MV-4-11 (cell line): ENCODE results near the gene CKLF.

ENCODE experiments used
- DNase-seq: peaks from one replicate; lab custom pipeline; 2025; lab: John Stamatoyannopoulos, UW

Gene CKLF

DNA sequence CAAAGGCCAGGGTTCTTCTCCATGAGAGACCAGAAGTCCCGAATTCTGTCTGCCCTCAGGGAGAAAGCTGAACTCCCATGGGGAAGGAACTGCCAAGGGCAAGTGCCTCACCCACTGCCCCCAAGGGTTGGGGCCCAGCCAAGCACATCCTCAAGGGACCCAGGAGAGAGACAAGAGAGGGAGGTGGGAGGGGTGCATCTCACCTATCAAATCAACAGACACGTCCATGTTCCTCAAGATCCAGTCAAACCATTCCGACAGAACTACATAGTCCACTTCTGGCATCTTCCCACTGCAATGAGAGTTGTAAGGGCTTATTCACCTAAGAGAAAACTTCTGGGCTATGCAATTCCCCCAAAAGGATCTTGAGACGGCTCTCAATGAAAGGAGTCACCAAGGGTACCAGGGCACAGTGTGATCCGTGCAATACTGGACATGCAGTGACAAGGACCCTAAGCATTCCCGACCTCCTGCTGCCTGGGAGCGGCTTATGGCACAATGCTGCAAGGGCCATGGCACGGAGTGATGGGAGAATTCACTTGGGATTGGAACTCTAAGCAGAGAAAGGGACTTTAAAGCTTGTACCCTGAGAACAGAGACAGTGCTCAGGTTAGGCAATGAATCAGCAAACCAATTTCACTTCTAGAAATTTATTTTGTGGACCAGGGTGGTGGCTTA, 34.7 kb upstream of the CKLF start:
- peak; percentile 42 for DNase-seq

DNA sequence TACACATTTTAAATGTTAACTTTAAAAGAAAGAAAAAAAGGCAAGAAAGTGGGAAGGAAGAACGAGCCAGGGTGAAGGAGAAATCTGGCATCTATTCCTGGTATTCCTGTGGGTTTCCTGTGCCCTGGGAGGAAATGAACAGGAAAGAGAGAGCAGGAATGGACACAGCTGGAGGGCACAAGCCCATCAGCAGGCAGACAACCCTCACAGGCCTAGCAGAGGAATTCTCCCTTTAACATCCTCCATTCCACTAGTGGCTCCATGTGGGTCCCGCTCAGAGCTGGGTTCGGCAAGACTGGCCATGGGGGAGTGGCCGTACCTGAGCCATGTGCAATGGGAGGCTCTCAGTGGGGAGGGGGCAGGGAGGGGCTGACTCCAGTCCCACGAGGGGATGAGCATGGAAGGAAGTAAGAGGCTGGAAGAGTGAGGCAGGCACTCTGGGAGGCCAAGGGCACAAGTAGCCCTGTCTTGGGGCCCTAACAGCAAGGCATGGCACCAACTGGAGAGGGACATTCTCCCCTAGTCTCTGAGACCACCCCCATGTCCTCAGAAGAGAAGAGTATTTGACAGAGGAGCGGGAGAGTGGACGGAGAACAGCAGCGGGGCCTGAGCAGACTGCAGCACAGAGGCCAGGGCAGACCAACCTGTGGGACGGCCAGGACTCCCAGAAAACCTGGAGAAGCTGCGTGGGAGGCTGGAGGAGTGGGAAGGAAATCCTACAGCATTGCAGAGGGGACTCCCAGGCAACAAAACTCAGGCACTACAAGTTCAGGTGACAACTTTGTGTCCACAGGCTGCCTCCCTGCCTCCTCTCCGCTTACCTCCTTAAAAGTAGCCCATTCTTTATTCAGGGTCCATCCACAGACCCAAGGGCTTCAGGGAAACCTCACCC, 32.6 kb upstream of the CKLF start:
- no peak for DNase-seq

DNA sequence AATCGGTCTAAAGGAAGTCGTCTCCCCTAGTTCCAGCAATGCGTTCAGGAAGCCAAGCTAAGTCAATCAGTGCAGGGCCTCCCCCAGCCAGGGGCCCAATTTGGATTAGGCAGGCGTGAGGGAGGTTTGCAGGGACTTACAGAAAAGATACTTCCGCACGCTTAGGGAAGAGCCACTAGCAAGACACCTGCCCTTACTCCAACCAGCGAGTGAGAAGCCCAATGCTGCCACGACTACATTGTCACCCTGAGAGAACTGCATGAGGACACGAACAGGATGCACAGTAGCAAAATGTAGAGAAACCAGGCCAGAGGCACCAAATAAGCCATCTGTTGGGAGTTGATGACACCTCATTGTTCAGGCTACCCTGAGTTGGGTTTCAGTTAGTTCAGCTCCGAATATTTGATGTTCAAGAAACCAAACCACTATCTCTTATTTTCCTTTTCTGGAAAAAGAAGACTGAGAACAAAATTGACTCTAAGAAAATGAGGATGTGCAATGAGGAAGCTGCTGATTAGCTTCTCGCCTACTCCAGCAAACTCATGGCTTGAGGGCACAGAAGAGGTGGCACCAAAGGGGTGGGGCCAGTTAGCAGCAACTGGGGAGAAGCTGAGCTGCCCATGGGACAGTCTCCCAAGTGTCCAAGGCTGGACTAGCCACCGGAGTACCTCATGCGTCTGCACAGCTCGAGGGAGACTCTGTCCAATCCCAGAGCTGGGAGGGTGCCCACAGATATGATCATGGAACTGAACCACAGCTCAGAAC, 31.8 kb upstream of the CKLF start:
- peak; percentile 88 for DNase-seq

DNA sequence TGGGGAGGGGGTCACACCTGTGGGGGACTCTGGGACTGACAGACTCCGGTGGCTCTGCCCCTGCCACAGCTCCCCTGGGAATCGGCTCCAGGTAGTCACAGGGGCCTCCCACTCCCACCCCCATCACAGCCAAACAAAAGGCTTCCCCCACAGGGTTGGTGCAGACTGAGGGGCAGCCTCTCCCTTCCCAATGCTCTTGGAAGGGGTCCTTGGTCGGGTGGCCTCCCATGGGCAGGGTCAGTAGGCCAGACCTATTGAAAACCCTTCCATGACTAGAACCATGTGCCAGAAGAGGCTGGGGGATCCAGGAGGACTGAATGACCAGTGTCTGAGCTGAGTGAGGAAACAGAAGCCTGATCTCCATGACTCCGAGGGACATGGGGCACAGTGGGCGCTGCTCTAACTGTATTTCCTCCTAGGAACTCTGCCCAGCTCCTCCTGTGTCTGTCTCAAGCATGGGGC, 31.1 kb upstream of the CKLF start:
- no peak for DNase-seq

DNA sequence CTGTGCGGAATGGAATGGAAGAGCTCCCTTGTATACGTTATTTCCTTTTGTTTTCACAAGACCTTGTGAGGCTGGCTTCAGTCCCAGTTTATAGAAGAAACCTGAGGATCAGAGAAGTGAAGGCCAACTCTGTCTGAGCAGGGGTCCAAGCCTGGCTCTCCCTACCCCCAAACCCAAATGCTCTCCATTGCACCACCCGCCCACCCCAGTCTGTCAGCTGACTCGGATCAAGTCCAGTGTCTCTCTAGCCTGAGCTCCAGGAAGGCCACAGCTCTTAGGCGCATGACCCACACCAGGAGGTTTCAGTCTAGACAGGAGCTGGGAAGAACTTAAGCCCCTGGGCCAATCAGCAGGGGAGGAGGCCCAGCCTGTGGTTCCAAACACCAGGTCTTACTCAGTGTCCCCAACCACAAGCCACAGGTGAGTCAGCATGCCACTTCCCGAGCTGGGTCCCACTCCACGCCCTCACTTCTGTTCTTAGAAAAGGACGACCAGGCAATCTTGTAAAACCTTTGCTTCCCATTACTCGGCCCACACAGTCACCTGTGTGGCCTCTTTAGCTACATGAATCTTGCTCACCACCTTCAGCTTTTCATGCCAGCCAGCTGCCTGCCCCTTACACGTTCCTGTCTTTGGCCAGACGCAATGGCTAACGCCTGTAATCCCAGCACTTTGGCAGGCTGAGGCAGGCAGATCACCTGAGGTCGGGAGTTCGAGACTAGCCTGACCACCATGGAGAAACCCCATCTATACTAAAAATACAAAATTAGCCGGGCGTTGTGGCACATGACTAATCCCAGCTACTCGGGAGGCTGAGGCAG, 30.2 kb upstream of the CKLF start:
- peak; percentile 94 for DNase-seq

DNA sequence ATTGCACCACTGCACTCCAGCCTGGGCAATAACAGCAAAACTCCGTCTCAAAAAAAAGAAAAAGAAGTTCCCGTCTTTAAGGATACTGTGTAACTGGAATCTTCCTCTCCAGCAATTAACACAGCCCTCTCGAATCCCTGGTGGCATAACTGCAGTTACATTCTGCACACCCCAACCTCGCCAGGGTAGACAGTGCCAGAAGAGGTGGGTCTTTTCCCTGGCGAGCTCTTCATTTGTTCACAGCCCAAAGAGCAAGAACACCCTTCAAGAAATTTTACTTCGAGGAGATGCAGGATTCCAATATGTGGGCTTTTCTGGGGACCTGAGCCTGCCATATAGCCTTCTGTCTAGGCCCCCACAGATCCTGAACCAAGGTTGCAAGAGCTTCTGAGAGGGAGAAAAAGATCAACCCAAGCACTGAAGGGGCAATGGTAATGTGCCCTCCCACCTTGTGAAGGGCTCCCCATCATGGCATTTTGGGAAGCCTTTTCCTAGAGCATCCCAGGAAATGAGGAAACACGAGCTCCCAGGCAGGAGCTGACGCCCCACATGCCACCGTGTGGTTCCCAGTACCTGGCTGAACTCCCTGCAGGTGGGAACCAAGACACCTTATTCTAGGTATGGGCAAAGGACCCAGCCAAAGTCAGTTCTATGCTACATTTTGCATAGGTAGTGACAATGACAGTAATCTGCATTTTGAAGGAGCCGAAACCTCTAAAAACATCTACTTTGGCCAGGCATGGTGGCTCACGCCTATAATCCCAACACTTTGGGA, 29.4 kb upstream of the CKLF start:
- no peak for DNase-seq

DNA sequence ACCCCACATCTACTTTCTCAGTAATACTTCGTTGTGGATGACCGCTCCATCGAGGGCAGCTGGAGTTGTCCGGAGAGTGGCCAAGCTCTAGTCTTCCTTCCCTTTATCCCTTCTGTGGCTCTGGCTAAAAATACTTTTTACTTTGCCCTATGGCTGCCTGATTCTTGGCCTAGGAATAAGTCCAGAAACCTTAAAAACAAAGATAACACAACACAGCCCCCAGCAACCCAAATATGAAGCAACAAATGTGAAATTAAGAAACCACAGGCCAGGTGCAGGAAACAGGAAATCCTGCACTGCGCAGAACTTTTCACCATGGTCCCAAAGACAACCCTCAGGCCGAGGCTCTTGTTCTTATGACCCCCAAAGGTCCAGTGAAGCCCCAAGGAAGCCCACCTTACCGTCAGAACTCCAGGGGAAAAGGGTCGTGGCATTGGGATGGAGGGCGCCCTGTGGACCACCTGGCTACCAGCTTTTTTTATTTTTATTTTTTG, 28.5 kb upstream of the CKLF start:
- DNase-seq: peak; percentile 95

DNA sequence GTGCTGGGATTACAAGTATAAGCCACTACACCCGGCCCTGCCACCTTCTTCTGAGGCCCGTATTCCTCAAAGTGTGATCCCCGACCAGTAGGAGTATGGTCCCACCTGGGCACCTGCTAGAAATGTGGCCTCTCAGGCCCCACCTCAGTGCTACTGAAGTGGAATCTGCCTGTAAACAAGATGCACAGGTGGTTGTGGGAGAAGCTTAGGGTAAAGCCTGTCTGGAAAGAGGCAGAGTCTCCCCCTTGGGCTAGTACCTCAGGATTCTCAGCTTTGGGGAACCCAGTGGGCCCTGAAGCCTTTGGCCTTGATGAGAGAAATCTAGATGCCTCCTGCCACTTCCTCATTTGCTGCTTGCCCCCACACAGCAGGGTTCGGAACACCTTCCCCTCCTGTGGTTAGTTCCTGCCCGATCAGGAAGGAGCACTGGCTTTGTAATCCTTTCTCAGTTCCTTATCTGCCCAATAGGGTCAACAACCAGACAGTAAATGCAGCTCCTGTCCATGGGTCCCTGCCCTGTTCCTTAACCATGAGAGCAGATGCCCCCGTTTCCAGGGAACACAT, 27.7 kb upstream of the CKLF start:
- DNase-seq: peak; percentile 100

DNA sequence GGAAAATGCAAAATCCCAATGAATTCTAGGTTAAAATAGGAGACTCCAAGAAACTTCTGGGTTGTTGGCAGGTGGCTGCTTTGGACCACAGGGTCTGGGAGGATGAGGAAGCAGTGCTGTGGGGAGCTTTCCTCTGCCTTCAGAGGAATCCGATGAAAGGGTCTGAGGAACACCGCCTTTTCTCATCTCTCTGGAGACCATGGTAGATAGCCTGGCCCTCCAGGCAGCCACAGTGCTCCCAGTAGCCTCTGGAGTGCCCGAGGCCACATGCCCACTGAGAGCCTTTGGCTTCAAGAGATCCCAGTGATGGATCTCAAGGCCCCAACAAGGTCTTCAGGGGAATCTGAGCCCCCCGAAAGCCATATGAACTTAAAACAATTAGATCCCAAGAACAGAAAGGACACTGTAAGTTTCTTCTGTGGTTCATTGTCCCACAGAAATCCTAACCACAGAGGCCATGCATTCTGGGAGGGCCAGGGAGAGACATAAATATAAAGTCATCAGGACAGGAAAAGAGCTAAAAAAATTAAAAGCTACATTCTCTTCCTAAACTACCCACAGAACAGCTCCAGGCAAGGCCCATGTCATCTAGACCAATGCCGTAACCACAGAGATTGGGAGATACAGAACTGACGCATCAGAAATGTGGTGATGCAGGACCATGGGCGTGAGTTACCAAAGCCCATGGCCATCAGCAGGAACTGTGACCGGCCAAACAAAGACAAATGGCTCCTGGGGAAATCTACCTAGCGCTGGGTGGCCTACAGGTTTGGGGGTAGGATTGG, 26.8 kb upstream of the CKLF start:
- DNase-seq: peak; percentile 83

DNA sequence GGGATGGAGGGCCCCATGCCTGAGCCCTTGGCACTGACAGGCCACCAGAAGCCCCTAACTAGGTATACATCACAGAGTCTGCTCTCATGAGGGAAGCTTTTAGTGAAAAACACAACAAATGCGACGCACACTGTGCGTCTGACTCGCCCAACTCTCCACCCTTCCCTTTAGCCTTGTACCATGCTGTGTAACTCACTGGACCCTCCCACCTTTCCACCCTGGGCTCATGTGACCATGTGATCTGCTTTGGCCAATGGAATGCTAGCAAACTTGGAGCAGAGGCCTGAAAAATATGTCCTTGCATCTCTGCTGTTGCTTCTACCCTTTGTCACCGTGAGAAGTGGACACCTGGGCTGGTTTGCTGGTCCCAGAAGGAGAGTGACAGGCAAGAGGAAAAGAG, 24.1 kb upstream of the CKLF start:
- no peak for DNase-seq

DNA sequence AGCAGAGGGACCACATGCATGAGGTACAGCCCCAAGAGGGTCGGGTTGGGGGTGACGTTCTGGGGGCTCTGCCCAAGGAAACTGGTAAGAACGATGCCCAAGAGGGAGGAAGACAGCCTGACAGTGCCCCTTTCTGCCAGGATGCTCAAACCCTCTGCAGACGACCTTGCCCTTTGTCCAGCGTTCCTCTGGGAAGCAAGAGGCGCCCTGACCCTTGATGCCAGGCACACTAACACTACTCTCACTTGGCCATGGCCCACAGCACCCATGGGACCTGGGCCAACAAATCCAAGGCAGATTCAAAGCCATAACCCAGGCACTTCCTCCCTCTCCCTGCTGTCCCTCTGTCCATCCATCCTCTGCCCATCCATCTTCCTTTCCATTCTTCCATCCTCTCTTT, 22.9 kb upstream of the CKLF start:
- DNase-seq: no peak

DNA sequence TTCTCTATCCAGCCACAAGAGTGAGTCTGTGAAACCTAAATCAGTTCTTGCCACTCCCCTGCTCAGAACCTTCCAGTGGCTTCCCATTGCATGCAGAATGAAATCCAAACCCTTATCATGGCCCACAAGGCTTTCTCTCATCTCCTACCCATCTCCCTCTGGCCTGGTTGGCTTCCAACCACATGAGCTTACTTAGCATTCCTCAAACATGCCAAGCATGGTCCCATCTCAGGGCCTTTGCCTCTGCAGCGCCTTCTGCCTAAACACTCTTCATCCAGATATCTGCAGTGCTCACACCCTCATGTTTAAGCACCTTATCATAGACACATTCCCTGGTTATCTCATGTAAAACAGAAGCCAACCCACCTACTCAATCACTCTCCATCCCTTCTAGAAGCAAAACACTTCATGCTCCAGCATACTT, 18.0 kb upstream of the CKLF start:
- DNase-seq: no peak

DNA sequence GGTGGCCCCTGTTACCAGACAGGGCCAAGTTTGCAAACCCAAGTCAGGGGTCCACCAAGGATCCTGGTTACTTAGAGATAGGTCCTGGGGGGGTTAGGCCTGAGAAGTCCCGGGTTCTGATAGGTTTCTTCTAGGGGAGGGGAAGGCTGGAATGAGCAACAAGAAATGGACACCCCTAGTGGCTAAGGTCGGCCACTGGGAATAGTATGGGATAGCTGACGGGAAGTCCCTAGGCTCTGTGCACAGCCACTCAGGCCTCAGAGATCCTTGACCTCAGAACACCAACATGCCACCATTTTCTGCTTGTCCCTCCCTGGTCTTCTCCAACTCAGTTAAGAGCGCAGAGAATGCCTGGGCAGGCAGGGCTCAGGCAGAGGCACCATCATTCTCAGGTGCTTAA, 15.9 kb upstream of the CKLF start:
- DNase-seq: no peak

DNA sequence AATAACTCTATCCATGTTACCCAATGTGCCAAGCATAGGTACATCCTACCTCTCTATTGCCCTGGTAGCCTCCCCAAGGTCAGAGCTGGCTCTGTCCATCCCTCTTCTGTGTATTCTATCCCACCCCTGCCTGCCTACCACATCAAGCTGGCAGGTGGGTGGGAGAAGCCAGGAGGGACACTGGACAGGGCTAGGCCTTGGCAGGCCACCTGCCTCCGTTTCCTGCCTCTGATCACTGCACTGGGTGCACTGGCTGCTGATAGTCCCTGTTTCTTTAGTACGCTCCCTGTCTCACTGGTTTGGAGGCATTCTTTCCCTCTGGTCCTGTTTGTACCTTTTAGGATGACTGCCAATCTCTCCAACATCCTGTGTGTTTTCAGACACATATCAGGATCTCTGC, 15.1 kb upstream of the CKLF start:
- no peak for DNase-seq

DNA sequence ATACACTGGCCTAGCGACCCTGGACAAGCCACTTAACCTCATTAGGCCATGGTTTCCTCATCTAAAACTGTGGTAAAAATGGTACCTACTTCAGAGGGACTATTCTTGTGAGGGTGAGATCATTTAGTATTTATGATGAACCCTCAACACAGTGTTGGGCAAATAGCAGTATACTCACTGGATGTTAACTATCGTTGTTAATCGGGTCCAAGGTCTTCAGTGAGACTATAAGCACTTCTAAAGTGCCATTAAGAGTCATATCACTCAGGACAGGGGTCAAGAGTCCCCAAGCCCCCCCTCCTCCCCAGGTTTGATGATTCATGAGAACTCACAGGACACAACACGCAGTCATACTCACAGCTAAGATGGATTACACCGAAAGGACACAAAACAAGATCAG, 13.5 kb upstream of the CKLF start:
- no peak for DNase-seq

DNA sequence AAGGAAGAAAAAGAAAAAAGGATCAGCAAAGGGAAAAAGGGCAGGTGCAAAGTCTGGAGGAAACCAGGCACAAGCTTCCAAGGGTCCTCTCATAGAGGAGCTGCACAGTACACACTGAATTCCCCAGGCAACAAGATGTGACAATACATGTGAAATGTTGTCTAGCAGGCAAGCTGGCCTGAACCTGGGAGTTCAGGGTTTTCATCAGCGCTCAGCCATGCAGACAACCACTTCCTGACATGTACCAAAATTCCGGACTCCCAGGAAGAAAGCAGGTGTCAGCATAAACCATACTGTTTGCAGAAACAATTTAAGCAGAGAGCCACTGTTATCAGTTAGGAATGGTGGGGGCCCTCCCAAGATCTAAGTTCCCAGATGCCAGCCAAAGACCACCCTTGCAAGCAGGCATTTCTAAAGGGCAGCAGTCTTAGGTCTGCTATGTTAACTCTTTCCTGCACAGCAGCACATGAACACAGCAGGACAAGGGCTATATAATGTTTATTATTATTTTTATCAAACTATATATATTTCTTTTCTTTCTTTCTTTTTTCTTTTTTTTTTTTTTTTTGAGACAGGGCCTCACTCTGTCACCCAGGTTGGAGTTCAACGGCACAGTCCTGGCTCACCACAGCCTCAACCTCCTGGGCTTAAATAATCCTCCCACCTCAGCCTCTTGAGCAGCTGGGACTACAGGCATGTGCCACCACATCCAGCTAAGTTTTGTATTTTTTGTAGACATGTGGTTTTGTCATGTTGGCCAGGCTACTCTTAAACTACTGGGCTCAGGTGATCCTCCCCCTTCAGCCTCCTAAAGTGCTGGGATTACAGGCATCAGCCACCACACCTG, 12.5 kb upstream of the CKLF start:
- no peak for DNase-seq

DNA sequence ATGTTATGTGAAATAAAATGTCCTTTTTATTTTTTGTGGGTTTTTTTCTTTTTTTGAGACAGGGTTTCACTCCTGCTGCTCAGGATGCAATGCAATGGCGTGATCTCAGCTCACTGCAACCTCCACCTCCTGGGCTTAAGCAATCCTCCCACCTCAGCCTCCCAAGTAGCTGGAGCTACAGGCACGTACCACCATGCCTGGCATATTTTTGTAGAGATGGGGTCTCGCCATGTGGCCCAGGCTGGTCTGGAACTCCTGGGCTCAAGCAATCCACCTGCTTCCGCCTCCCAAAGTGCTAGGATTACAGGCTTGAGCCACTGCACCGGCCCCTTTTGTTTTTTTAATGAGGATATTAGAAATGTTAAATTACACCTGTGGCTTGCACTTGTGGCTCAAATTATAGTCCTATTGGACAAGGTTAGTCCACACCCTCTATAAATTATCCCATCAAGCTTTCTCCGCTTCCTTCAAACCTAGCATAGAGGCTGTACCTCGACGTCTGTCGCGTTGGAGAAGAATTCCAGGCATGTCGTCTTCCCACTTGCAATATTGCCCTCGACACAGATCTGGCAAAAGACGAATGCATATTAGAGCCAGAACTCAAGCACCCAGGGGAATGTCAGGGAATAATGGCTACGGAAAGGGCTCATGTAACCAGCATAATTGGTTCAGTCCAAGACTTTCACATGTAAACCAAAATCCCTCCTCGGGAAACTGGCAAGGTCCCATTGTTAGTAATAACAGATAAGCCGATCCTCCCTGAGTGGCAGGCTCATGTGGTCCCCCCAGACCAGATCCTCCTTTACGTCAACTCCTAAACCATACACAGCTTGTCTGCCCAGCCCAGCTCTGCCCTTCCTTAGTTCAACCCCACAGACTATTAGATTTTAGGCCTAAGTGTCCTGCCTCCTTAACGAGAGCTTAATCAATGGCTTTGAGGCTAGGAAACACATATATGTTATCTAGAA, 10.7 kb upstream of the CKLF start:
- no peak for DNase-seq

DNA sequence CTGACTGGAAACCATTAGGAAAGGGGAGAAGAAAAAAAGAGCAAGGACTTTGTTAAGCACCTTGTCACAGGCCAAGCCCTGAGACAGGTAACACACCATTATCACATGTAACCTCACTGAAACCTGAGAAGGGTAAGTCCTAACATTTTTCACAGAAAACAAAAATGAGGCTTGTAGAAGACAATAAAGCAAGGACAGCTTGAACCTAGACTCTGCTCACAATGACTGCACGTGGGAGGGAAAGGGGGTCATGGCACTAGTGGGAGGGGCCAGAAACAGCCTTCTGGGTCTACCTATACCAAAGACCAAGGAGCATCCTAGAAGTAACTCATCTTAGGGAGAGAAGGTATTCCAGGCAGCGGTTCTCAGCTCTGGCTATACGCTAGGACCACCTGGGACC, 10.0 kb upstream of the CKLF start:
- DNase-seq: no peak
